Measurements from ENCODE around the gene PLBD1. TPM values are rescaled to one million over a fixed set of nuclear protein-coding genes. Genes with fewer than 3 reads are reported as not detected.

PLBD1 gene
- total RNA-seq, 2 experiments from 2014 or later = 0.95 to 1.3 TPM

- ATAC-seq (ENCODE audit: poor library complexity) = no peak
- H3K4me3 Mint-ChIP-seq = no peak overlapping the region
- H3K36me3 Mint-ChIP-seq (ENCODE audit: low read depth) = peaks cover 95% of the 10 kb centered on the region
- no peak overlapping the region for H3K4me3 ChIP-seq (ENCODE audit: low read length)
- no peaks in the 10 kb centered on the region for H3K27me3 Mint-ChIP-seq
- ChIA-PET POLR2A (no interaction called here), CTCF (no interaction called here)
- H3K9me3 Mint-ChIP-seq = no peaks in the 10 kb centered on the region
- peaks cover 98% of the 10 kb centered on the region for H3K36me3 ChIP-seq (ENCODE audit: insufficient read depth, low read length)
- intact Hi-C loops (cut with DNase I, micrococcal nuclease) = loop anchor here in 1 of 2 experiments (2.0 kb wide), 1 partner anchor 42 kb away; no protein-coding TSS in a partner anchor
- H3K27ac Mint-ChIP-seq = no peak overlapping the region
- no peaks in the 10 kb centered on the region for H3K4me1 Mint-ChIP-seq (ENCODE audit: low read depth)
- H3K27me3 ChIP-seq (ENCODE audit: control insufficient read depth in 1 of 2, insufficient read depth in 2 of 2, low read length in 2 of 2) = no peaks in the 10 kb centered on the region
- peaks cover 5% of the 10 kb centered on the region in 2 experiments for H3K9me3 ChIP-seq (ENCODE audit: control insufficient read depth in 1 of 2, insufficient read depth in 1 of 2, low read length in 2 of 2)
- no peak for TF ChIP-seq CTCF (IDR thresholded peaks at IDR 0.05)
- no peaks in the 10 kb centered on the region for H3K4me1 ChIP-seq (ENCODE audit: insufficient read depth, low read length)
- no peak overlapping the region for H3K27ac ChIP-seq (ENCODE audit: low read depth in 1 of 2, low read length in 2 of 2)
- no peak for DNase-seq
Observed at GRCh38 chr12:14479004-14479403, 88.7 kb downstream of the PLBD1 start.

- Histone ChIP-seq H3K4me3 (ENCODE audit: low read length) (no peak overlapping the region), H3K4me1 (ENCODE audit: insufficient read depth, low read length) (no peaks in the 10 kb centered on the region), H3K27me3 (ENCODE audit: control insufficient read depth in 1 of 2, insufficient read depth in 2 of 2, low read length in 2 of 2) (no peaks in the 10 kb centered on the region), H3K36me3 (ENCODE audit: insufficient read depth, low read length) (peaks cover 86% of the 10 kb centered on the region), H3K9me3 (ENCODE audit: control insufficient read depth in 1 of 2, insufficient read depth in 1 of 2, low read length in 2 of 2) (peaks cover 9 to 36% of the 10 kb centered on the region in 2 experiments), H3K27ac (ENCODE audit: low read depth in 1 of 2, low read length in 2 of 2) (no peak overlapping the region)
- Mint-ChIP-seq H3K4me3 (no peak overlapping the region), H3K9me3 (peaks cover 18% of the 10 kb centered on the region), H3K27me3 (no peaks in the 10 kb centered on the region), H3K4me1 (ENCODE audit: low read depth) (no peaks in the 10 kb centered on the region), H3K36me3 (ENCODE audit: low read depth) (peaks cover 96% of the 10 kb centered on the region), H3K27ac (no peak overlapping the region)
- ChIA-PET CTCF (interaction anchor here (0.7 kb wide), 1 partner anchor 108 kb away, joined by 3 read pairs; the partner anchor contains the start of gene ATF7IP), POLR2A (interaction anchor here (1.6 kb wide), 1 partner anchor 108 kb away, joined by 4 read pairs; the partner anchor contains the start of gene ATF7IP)
- DNase-seq (peak in 2 of 14 experiments; percentile 10 to 37), ATAC-seq (ENCODE audit: poor library complexity) (no peak)
- intact Hi-C loops (cut with DNase I, micrococcal nuclease) = no loop called here
- TF ChIP-seq CTCF (IDR thresholded peaks at IDR 0.05) = no peak
Observed at GRCh38 chr12:14473707-14474287, 93.9 kb downstream of the PLBD1 start.

GRCh38 chr12:14471497-14471896 lies 96.2 kb downstream of the PLBD1 start:
- H3K27ac Mint-ChIP-seq = no peak overlapping the region
- peaks cover 18% of the 10 kb centered on the region for H3K9me3 Mint-ChIP-seq
- H3K27ac ChIP-seq (ENCODE audit: low read depth in 1 of 2, low read length in 2 of 2) = no peak overlapping the region
- no peaks in the 10 kb centered on the region for H3K27me3 ChIP-seq (ENCODE audit: control insufficient read depth in 1 of 2, insufficient read depth in 2 of 2, low read length in 2 of 2)
- ATAC-seq (ENCODE audit: poor library complexity) = no peak
- ChIA-PET POLR2A (no interaction called here), CTCF (no interaction called here)
- H3K4me3 Mint-ChIP-seq = no peak overlapping the region
- peaks cover 9 to 36% of the 10 kb centered on the region in 2 experiments for H3K9me3 ChIP-seq (ENCODE audit: control insufficient read depth in 1 of 2, insufficient read depth in 1 of 2, low read length in 2 of 2)
- peaks cover 99% of the 10 kb centered on the region for H3K36me3 Mint-ChIP-seq (ENCODE audit: low read depth)
- no peaks in the 10 kb centered on the region for H3K4me1 ChIP-seq (ENCODE audit: insufficient read depth, low read length)
- DNase-seq = no peak
- no peaks in the 10 kb centered on the region for H3K27me3 Mint-ChIP-seq
- intact Hi-C loops (cut with DNase I, micrococcal nuclease) = no loop called here
- TF ChIP-seq CTCF (IDR thresholded peaks at IDR 0.05) = no peak
- no peak overlapping the region for H3K4me3 ChIP-seq (ENCODE audit: low read length)
- no peaks in the 10 kb centered on the region for H3K4me1 Mint-ChIP-seq (ENCODE audit: low read depth)
- peaks cover 87% of the 10 kb centered on the region for H3K36me3 ChIP-seq (ENCODE audit: insufficient read depth, low read length)

Data from CD4-positive, alpha-beta T cell (primary cell).